Activated CD8-positive, alpha-beta T cell treated with anti-CD3 and anti-CD28 coated beads for 36 hours (primary cell): ENCODE data around the gene PPP4R4. TPM values are rescaled to one million over a fixed set of nuclear protein-coding genes. Genes with fewer than 3 reads are reported as not detected.

Experiments
- ATAC-seq: fragments of 200-7000 bp; cut with Tn5 transposase; one replicate; pipeline ENCODE4 v1.10.0; 2021; ENCODE audit warnings: mild to moderate bottlenecking, moderate library complexity
- CTCF ChIA-PET: fragments of 350-600 bp; sonication (Branson Sonifier 250); formaldehyde crosslinking; loops from one replicate; lab custom pipeline; 2021; ENCODE audit warnings: antibody characterized with exemption; lab: Charles Lee
- POLR2A ChIA-PET: fragments of 350-600 bp; sonication (Branson Sonifier 250); formaldehyde crosslinking; loops from one replicate; lab custom pipeline; 2021; ENCODE audit warnings: antibody characterized with exemption; lab: Charles Lee
- DNase-seq: peaks from one replicate; pipeline ENCODE4 v3.0.0-alpha.2; 2020
- H3K27ac Mint-ChIP-seq: one replicate; pipeline ENCODE4 v1.8.0; 2021; ENCODE audit warnings: mild to moderate bottlenecking, mixed read lengths
- H3K27me3 Mint-ChIP-seq: one replicate; pipeline ENCODE4 v1.8.0; 2021; ENCODE audit warnings: mixed read lengths
- H3K36me3 Mint-ChIP-seq: one replicate; pipeline ENCODE4 v1.8.0; 2021; ENCODE audit warnings: low read depth, mixed read lengths
- H3K4me1 Mint-ChIP-seq: one replicate; pipeline ENCODE4 v1.8.0; 2021; ENCODE audit warnings: low read depth, mixed read lengths
- H3K4me3 Mint-ChIP-seq: one replicate; pipeline ENCODE4 v1.8.0; 2021; ENCODE audit warnings: mild to moderate bottlenecking, moderate library complexity, mixed read lengths
- H3K9me3 Mint-ChIP-seq: one replicate; pipeline ENCODE4 v1.8.0; 2021; ENCODE audit warnings: mixed read lengths
- CTCF ChIP-seq: fragments of 200-600 bp; IDR thresholded peaks from one replicate; pipeline ENCODE4 v1.8.0; 2022; ENCODE audit warnings: antibody characterized with exemption, mild to moderate bottlenecking
- intact Hi-C: fragments of 100-400 bp; cut with micrococcal nuclease; formaldehyde crosslinking; loops from one replicate; pipeline ENCODE4 v1.10.0; 2022
- total RNA-seq, 2 experiments: library from RNA; stranded (reverse); gene quantifications; one replicate each; pipeline ENCODE4 v1.2.3, GENCODE V29; 2021

PPP4R4 gene
- total RNA-seq, 2 experiments from 2014 or later, result 0.63 to 1.2 TPM

- no peak overlapping the region for H3K27ac Mint-ChIP-seq
- peaks cover 10% of the 10 kb centered on the region for H3K9me3 Mint-ChIP-seq
- TF ChIP-seq CTCF, result no peak
- CTCF ChIA-PET, result interaction anchor here (0.8 kb wide), 1 partner anchor 269 kb away, joined by 3 read pairs; no protein-coding TSS in a partner anchor
- DNase-seq, result no peak
- no peaks in the 10 kb centered on the region for H3K4me1 Mint-ChIP-seq
- H3K36me3 Mint-ChIP-seq, result no peaks in the 10 kb centered on the region
- H3K27me3 Mint-ChIP-seq, result peaks cover 10% of the 10 kb centered on the region
- intact Hi-C loops, result no loop called here
- H3K4me3 Mint-ChIP-seq, result no peak overlapping the region
- POLR2A ChIA-PET, result interaction anchor here (1.6 kb wide), 1 partner anchor 12 kb away, joined by 3 read pairs; the partner anchor contains the start of gene SERPINA10
- ATAC-seq, result no peak
Measured at GRCh38 chr14:94305620-94306019, 131.5 kb downstream of the PPP4R4 start.

GRCh38 chr14:94306047-94306978 lies 132.2 kb downstream of the PPP4R4 start:
- no peak overlapping the region for H3K27ac Mint-ChIP-seq
- POLR2A ChIA-PET, result interaction anchor here (1.6 kb wide), 1 partner anchor 13 kb away, joined by 3 read pairs; the partner anchor contains the start of gene SERPINA10
- H3K4me3 Mint-ChIP-seq, result no peak overlapping the region
- peaks cover 10% of the 10 kb centered on the region for H3K27me3 Mint-ChIP-seq
- DNase-seq, result no peak
- H3K4me1 Mint-ChIP-seq, result no peaks in the 10 kb centered on the region
- no peak for ATAC-seq
- CTCF ChIA-PET, result interaction anchor here (1.8 kb wide), 1 partner anchor 169 kb away, joined by 6 read pairs; no protein-coding TSS in a partner anchor
- TF ChIP-seq CTCF, result no peak
- H3K36me3 Mint-ChIP-seq, result no peaks in the 10 kb centered on the region
- intact Hi-C loops, result no loop called here
- peaks cover 10% of the 10 kb centered on the region for H3K9me3 Mint-ChIP-seq

- POLR2A ChIA-PET, result no interaction called here
- no peaks in the 10 kb centered on the region for H3K4me1 Mint-ChIP-seq
- H3K4me3 Mint-ChIP-seq, result no peak overlapping the region
- peaks cover 10% of the 10 kb centered on the region for H3K27me3 Mint-ChIP-seq
- no peak overlapping the region for H3K27ac Mint-ChIP-seq
- DNase-seq (no peak), ATAC-seq (no peak)
- no peaks in the 10 kb centered on the region for H3K36me3 Mint-ChIP-seq
- CTCF ChIA-PET, result interaction anchor here (0.5 to 1.8 kb wide), 2 partner anchors 171 to 178 kb away, joined by 3 to 6 read pairs; partner anchors contain the start of gene IFI27L2
- peak; percentile 52 for TF ChIP-seq CTCF
- H3K9me3 Mint-ChIP-seq, result peaks cover 10% of the 10 kb centered on the region
- intact Hi-C loops, result no loop called here
Measured at GRCh38 chr14:94307410-94307992, 133.4 kb downstream of the PPP4R4 start.

- no peaks in the 10 kb centered on the region for H3K36me3 Mint-ChIP-seq
- H3K4me3 Mint-ChIP-seq, result no peak overlapping the region
- H3K9me3 Mint-ChIP-seq, result peaks cover 10% of the 10 kb centered on the region
- CTCF ChIA-PET, result interaction anchor here (1.5 kb wide), 1 partner anchor 177 kb away, joined by 3 read pairs; no protein-coding TSS in a partner anchor
- DNase-seq, result no peak
- no peak for TF ChIP-seq CTCF
- no peak overlapping the region for H3K27ac Mint-ChIP-seq
- H3K27me3 Mint-ChIP-seq, result peaks cover 10% of the 10 kb centered on the region
- POLR2A ChIA-PET, result no interaction called here
- intact Hi-C loops, result no loop called here
- no peak for ATAC-seq
- no peaks in the 10 kb centered on the region for H3K4me1 Mint-ChIP-seq
Measured at GRCh38 chr14:94309721-94310120, 135.6 kb downstream of the PPP4R4 start.
